Measurements from ENCODE around the gene RGL2. TPM values are rescaled to one million over a fixed set of nuclear protein-coding genes. Genes with fewer than 3 reads are reported as not detected.

Gene RGL2
- polyA plus RNA-seq, 3 donors, result 14.9 to 145 (median 15.5) TPM

DNA sequence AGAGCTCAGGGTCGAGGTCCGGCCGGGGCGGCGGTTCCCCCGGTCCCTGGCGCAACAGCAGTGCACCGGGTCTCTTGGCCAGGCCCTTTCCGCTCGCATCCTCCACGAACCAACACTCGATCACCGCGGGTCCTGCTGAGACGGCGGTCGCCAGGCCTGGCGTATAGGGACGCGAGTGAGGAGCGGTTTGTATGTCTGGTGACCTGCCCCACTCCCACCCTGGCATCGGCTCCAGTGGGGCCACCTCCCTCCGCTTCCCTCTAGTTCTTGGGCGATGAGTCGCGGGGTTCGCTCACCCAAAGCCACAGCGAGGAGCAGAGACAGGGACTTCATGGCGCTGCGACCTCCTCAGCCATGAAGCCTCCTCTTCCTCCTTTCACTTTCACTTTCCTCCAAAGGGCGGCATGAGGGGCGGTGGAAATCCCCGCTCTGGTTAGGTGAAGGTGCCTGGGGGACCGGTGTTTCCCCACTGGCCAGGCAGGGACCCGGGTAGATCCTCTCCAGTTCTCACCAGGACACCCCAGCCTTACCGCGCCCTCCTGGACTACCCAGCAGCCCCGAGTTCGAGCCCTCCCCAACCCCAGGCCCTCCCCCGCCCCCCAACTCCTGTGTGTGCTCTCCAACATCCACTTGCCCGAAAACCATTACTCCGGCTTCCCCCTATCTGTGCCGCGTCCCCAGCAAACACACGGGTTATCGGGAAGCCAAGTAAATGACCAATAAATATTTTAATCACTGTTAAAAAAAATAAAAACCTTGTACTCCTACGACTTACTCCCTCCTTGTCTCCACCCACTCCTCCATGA lies 15.2 kb upstream of the RGL2 start, which contains the start of gene TAPBP:
Gene TAPBP, minus strand, starts transcription at position 370 of the 806 bp plus-strand sequence. Its CDS starts 37 bp downstream, at position 333.
- peaks cover 0 to 6% (median 1%) of the 10 kb centered on the region in 7 donors for H3K9me3 Mint-ChIP-seq
- peak within 1 kb of the TSS; percentile 98 for H3K9ac ChIP-seq (ENCODE audit: insufficient read depth, low read length, poor library complexity, severe bottlenecking)

More for the DNA sequence above, 15.2 kb upstream of the RGL2 start, which contains the start of gene TAPBP:
- Mint-ChIP-seq H3K27me3 (ENCODE audit: low read depth in 3 of 3) (peaks cover 0 to 1% (median 0%) of the 10 kb centered on the region in 3 donors), H3K4me3 (peak within 1 kb of the TSS; percentile 98), H3K27ac (peak within 1 kb of the TSS; percentile 95 to 100 (median 99)), H3K4me1 (peaks cover 57% of the 10 kb centered on the region), H3K36me3 (peaks cover 23 to 48% of the 10 kb centered on the region in 2 donors)
- H3K79me2 ChIP-seq (ENCODE audit: insufficient read depth, low read length), result peaks cover 85% of the 10 kb centered on the region
- peak within 1 kb of the TSS; percentile 90 for H3K4me2 ChIP-seq (replicated peaks; ENCODE audit: extremely low read depth, low read length, poor library complexity, severe bottlenecking)
- peaks cover 49 to 52% of the 10 kb centered on the region in 2 donors for H3K4me1 ChIP-seq (ENCODE audit: control insufficient read depth in 1 of 2, insufficient read depth in 2 of 2, low read length in 2 of 2)
- H4K20me1 ChIP-seq (ENCODE audit: insufficient read depth, low read length), result peaks cover 59% of the 10 kb centered on the region
- peak within 1 kb of the TSS; percentile 98 to 100 for H3K27ac ChIP-seq (ENCODE audit: low read depth in 1 of 2, low read length in 2 of 2)
- H3K36me3 ChIP-seq (replicated peaks in 1 of 2; ENCODE audit: control insufficient read depth in 1 of 2, insufficient read depth in 2 of 2, low read length in 2 of 2), result peaks cover 8 to 33% of the 10 kb centered on the region in 2 donors
- intact Hi-C loops (cut with micrococcal nuclease), result loop anchor here in 1 of 2 donors (1.0 to 10.0 kb wide), 2 partner anchors 14 to 101 kb away; partner anchors contain the start of genes CUTA and PHF1
- H2AFZ ChIP-seq (ENCODE audit: insufficient read depth, low read depth, low read length, poor library complexity, severe bottlenecking), result peak within 1 kb of the TSS; percentile 57
- no peak for TF ChIP-seq CTCF (IDR thresholded peaks at IDR 0.05)
- WGBS (ENCODE audit: insufficient coverage), result 0% methylated on average over 28 of the region's 47 CpGs
- peak within 1 kb of the TSS; percentile 75 to 98 (median 96) for H3K4me3 ChIP-seq (replicated peaks in 1 of 3; ENCODE audit: low read depth in 2 of 3, low read length in 3 of 3)
- no peaks in the 10 kb centered on the region for H3K27me3 ChIP-seq (ENCODE audit: control insufficient read depth in 2 of 2, insufficient read depth in 2 of 2, low read length in 2 of 2)
- peak; percentile 74 to 91 (median 79) for DNase-seq
- no peaks in the 10 kb centered on the region for H3K9me3 ChIP-seq (replicated peaks in 1 of 2; ENCODE audit: control insufficient read depth in 1 of 2, insufficient read depth in 1 of 2, low read length in 2 of 2)

Measured in CD14-positive monocyte (primary cell).